ENCODE results near the gene SAPCD2. TPM values are rescaled to one million over a fixed set of nuclear protein-coding genes. Genes with fewer than 3 reads are reported as not detected.

Gene SAPCD2
- total RNA-seq, 2 donors from 2014 or later: 20.8 to 24.9 TPM

GRCh38 chr9:137032858-137033257 lies 37.5 kb downstream of the SAPCD2 start:
- H3K36me3 ChIP-seq (ENCODE audit: control insufficient read depth, insufficient read depth, low read length): no peaks in the 10 kb centered on the region
- Mint-ChIP-seq H3K27ac (no peak overlapping the region), H3K27me3 (ENCODE audit: insufficient read depth) (peaks cover 10% of the 10 kb centered on the region), H3K9me3 (no peaks in the 10 kb centered on the region), H3K4me1 (no peaks in the 10 kb centered on the region), H3K36me3 (ENCODE audit: low read depth) (peaks cover 4% of the 10 kb centered on the region), H3K4me3 (no peak overlapping the region)
- H3K27me3 ChIP-seq (ENCODE audit: control insufficient read depth, insufficient read depth, low read length, poor library complexity, severe bottlenecking): peaks cover 12% of the 10 kb centered on the region
- no peaks in the 10 kb centered on the region for H3K4me1 ChIP-seq (ENCODE audit: control insufficient read depth, insufficient read depth, low read length)
- H3K27ac ChIP-seq (ENCODE audit: low read depth, low read length): no peak overlapping the region
- TF ChIP-seq, protein P1, sequence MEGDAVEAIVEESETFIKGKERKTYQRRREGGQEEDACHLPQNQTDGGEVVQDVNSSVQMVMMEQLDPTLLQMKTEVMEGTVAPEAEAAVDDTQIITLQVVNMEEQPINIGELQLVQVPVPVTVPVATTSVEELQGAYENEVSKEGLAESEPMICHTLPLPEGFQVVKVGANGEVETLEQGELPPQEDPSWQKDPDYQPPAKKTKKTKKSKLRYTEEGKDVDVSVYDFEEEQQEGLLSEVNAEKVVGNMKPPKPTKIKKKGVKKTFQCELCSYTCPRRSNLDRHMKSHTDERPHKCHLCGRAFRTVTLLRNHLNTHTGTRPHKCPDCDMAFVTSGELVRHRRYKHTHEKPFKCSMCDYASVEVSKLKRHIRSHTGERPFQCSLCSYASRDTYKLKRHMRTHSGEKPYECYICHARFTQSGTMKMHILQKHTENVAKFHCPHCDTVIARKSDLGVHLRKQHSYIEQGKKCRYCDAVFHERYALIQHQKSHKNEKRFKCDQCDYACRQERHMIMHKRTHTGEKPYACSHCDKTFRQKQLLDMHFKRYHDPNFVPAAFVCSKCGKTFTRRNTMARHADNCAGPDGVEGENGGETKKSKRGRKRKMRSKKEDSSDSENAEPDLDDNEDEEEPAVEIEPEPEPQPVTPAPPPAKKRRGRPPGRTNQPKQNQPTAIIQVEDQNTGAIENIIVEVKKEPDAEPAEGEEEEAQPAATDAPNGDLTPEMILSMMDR (conservative IDR thresholded peaks at IDR 0.05): no peak
- no peak overlapping the region for H3K9ac ChIP-seq (ENCODE audit: extremely low read depth, low read length, poor library complexity, severe bottlenecking)
- no peak overlapping the region for H3K4me3 ChIP-seq (ENCODE audit: low read length)
- 93 to 94% methylated on average over 5 to 10 of the region's 10 CpGs for WGBS, 2 experiments (ENCODE audit: insufficient coverage in 1 of 2, insufficient read length in 1 of 2)
- no peaks in the 10 kb centered on the region for H3K9me3 ChIP-seq (ENCODE audit: control insufficient read depth, low read length)
- DNase-seq: no peak

DNA sequence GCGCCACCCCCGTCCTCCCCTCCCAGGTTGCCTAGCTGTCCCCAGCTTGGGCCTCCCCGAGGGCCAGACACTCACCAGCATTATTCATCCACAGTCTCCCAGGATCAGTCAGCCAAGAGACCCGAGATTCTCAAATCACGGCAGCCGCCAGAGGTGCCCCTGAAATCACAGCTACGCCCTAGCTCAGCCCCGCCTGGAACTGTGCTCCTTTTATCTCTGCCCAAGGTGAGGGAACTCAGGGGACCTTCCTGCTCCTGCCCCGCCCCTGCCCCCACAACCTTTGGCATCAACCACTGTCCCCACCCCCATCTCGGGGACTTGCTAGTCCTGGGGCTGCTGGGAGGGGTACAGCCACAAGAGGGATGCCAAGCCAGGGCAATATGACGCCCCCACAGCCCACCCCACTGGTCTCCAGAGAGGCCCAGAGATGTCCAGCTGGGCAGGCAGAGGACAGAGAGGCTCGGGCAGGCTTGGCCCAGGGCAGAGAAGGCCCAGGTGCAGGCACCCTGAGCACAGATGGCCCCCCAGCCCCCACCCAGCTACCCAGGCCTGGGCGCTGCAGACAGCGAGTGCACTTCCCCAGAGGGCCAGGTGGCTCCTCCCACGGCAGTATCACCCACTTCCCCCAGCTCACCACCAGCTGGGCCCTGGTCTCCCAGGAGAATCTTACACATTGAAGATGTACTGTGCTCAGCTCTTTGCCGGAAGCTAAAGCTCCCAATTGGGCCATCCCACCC lies 38.3 kb downstream of the SAPCD2 start, which contains the start of gene FUT7:
TSS of gene FUT7 (minus strand) at position 185 of the 737 bp plus-strand sequence. CDS start at position 88, 97 bp downstream.
- 86 to 90% methylated on average over 4 to 16 of the region's 16 CpGs for WGBS, 2 experiments (ENCODE audit: insufficient coverage in 1 of 2, insufficient read length in 1 of 2)
- no peaks in the 10 kb centered on the region for H3K36me3 ChIP-seq (ENCODE audit: control insufficient read depth, insufficient read depth, low read length)
- no peaks in the 10 kb centered on the region for H3K4me1 ChIP-seq (ENCODE audit: control insufficient read depth, insufficient read depth, low read length)
- H3K4me3 ChIP-seq (ENCODE audit: low read length): no peak within 1 kb of the TSS
- H3K9me3 ChIP-seq (ENCODE audit: control insufficient read depth, low read length): no peaks in the 10 kb centered on the region
- Mint-ChIP-seq H3K27ac (no peak within 1 kb of the TSS), H3K27me3 (ENCODE audit: insufficient read depth) (peaks cover 13% of the 10 kb centered on the region), H3K9me3 (no peaks in the 10 kb centered on the region), H3K4me1 (no peaks in the 10 kb centered on the region), H3K4me3 (no peak within 1 kb of the TSS), H3K36me3 (ENCODE audit: low read depth) (no peaks in the 10 kb centered on the region)
- H3K27me3 ChIP-seq (ENCODE audit: control insufficient read depth, insufficient read depth, low read length, poor library complexity, severe bottlenecking): peaks cover 16% of the 10 kb centered on the region
- DNase-seq: no peak
- TF ChIP-seq, protein P1 (conservative IDR thresholded peaks at IDR 0.05): no peak
- no peak within 1 kb of the TSS for H3K9ac ChIP-seq (ENCODE audit: extremely low read depth, low read length, poor library complexity, severe bottlenecking)
- H3K27ac ChIP-seq (ENCODE audit: low read depth, low read length): no peak within 1 kb of the TSS

DNA sequence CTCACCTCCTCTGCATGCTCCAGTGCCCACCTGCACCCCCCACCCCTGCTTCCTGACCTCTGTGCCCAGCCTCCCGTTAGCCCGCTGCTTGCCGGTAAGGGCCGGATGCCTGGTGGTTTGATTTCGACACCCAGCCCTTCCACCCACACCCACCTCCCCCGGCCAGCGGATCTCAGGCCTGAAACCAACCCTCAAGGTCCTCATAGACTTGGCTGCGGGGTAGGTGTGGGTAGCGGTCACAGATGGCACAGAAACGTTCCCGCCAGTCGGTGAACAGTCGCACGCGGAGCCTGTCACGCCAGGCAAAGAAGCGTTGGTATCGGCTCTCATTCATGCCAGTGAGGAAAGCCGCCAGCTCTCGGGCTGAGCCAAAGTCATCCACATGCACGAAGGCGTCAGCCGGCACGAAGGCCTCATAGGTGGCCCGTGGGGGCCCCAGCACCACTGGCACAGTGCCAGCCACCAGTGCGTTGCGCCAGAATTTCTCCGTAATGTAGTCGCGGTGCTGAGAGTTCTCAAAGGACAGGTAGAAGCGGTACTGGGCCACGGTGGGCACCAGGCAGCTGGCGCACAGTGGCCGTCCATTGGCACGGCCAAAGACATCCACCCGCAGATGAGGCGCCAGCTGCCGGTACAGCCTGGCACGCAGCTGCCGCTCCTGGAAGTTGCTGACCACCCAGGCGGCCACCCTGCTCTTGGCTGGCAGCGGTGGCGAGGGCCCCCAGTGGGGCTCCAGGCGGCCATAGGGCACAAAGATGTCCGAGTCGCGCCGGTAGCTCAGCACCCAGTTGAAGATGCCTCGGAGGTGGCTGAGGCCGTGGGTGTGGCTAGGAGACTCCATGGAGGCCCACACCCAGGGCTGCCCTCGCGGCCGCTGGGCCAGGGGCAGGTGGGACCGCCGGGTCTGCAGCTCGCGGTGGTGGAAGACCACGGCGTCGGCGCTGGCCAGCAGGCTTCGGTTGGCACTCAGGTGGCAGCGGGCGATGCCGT lies 39.5 kb downstream of the SAPCD2 start:
- no peaks in the 10 kb centered on the region for H3K4me1 ChIP-seq (ENCODE audit: control insufficient read depth, insufficient read depth, low read length)
- no peak overlapping the region for H3K9ac ChIP-seq (ENCODE audit: extremely low read depth, low read length, poor library complexity, severe bottlenecking)
- no peak overlapping the region for H3K4me3 ChIP-seq (ENCODE audit: low read length)
- no peaks in the 10 kb centered on the region for H3K9me3 ChIP-seq (ENCODE audit: control insufficient read depth, low read length)
- no peak for DNase-seq
- Mint-ChIP-seq H3K9me3 (no peaks in the 10 kb centered on the region), H3K27ac (no peak overlapping the region), H3K27me3 (ENCODE audit: insufficient read depth) (peaks cover 16% of the 10 kb centered on the region), H3K36me3 (ENCODE audit: low read depth) (no peaks in the 10 kb centered on the region), H3K4me3 (no peak overlapping the region), H3K4me1 (no peaks in the 10 kb centered on the region)
- TF ChIP-seq, protein P1 (conservative IDR thresholded peaks at IDR 0.05): no peak
- 94 to 96% methylated on average over 49 to 65 of the region's 65 CpGs for WGBS, 2 experiments (ENCODE audit: insufficient coverage in 1 of 2, insufficient read length in 1 of 2)
- H3K27me3 ChIP-seq (ENCODE audit: control insufficient read depth, insufficient read depth, low read length, poor library complexity, severe bottlenecking): peaks cover 20% of the 10 kb centered on the region
- no peaks in the 10 kb centered on the region for H3K36me3 ChIP-seq (ENCODE audit: control insufficient read depth, insufficient read depth, low read length)
- no peak overlapping the region for H3K27ac ChIP-seq (ENCODE audit: low read depth, low read length)

Data from endodermal cell (in vitro differentiated cells).